NCI-H446 (cell line): ENCODE results near the gene PSMB2.
"Not testable (repeated sequence)": the region's sequence is repeated elsewhere in the genome, so short reads cannot be mapped to it uniquely, and the experiment has no call there.

Source experiments
- DNase-seq, 2 experiments: peaks; one replicate each; lab custom pipeline; 2025; lab: John Stamatoyannopoulos, UW

The PSMB2 gene

GRCh38 chr1:35592991-35593769 lies 48.1 kb downstream of the PSMB2 start:
- no peak for DNase-seq

- DNase-seq = no peak
These were observed 50.1 kb downstream of the PSMB2 start for GRCh38 chr1:35591211-35591610.

- no peak for DNase-seq
These were observed 50.8 kb downstream of the PSMB2 start for GRCh38 chr1:35590476-35591040.

GRCh38 chr1:35589516-35590427 lies 51.6 kb downstream of the PSMB2 start:
- no peak for DNase-seq

- no peak for DNase-seq
These were observed 53.0 kb downstream of the PSMB2 start for GRCh38 chr1:35588197-35588910.

- no peak for DNase-seq
These were observed 53.6 kb downstream of the PSMB2 start for GRCh38 chr1:35587736-35588135.

GRCh38 chr1:35586808-35587207 lies 54.5 kb downstream of the PSMB2 start:
- DNase-seq = no peak

GRCh38 chr1:35585805-35586204 lies 55.5 kb downstream of the PSMB2 start:
- not testable (repeated sequence) for DNase-seq

- no peak for DNase-seq
These were observed 56.0 kb downstream of the PSMB2 start for GRCh38 chr1:35585281-35585680.

- not testable (repeated sequence) for DNase-seq
These were observed 59.7 kb downstream of the PSMB2 start for GRCh38 chr1:35581621-35582020.

- no peak for DNase-seq
These were observed 60.4 kb downstream of the PSMB2 start for GRCh38 chr1:35580949-35581388.

- DNase-seq = no peak
These were observed 64.0 kb downstream of the PSMB2 start for GRCh38 chr1:35577071-35577998.

GRCh38 chr1:35576766-35577070 lies 64.6 kb downstream of the PSMB2 start:
- DNase-seq = not testable (repeated sequence)

GRCh38 chr1:35576061-35576765 lies 65.1 kb downstream of the PSMB2 start:
- no peak for DNase-seq

GRCh38 chr1:35575416-35575958 lies 65.8 kb downstream of the PSMB2 start:
- DNase-seq = no peak

- DNase-seq = no peak
These were observed 66.5 kb downstream of the PSMB2 start for GRCh38 chr1:35574655-35575415.

GRCh38 chr1:35574125-35574654 lies 67.1 kb downstream of the PSMB2 start:
- no peak for DNase-seq

GRCh38 chr1:35573198-35574124 lies 67.9 kb downstream of the PSMB2 start, which contains the start of gene TFAP2E:
Gene TFAP2E, plus strand, starts transcription at chr1:35573314. Its CDS starts 264 bp downstream, at chr1:35573578.
- no peak for DNase-seq
